GM21825 (cell line): ENCODE data around the gene EFNA5.

Experiments used
- ATAC-seq: cut with Tn5 transposase; IDR thresholded peaks from one replicate; pipeline ENCODE4 v1.9.1; 2021; ENCODE audit warnings: mild to moderate bottlenecking, moderate library complexity; ENCODE audit not compliant: unreplicated experiment

Gene EFNA5

DNA sequence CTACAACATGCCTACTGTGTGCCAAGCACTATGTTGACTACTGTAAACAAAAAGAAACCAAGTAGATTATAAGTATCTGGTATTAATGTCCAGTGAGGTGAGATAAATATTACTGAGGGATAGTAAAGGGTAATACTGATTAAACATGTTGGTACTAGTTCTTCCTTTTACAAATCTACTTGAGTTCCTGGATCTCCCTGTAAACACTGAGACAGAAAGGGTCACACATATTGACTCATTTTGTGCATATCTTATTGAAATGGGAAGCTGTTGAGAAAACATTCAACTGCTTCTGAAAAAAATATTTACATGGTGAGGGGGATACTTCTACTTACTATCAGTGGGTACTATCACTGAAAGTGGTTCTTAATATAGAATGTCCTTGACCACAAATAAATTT lies 24.3 kb downstream of the EFNA5 start:
- no peak for ATAC-seq

DNA sequence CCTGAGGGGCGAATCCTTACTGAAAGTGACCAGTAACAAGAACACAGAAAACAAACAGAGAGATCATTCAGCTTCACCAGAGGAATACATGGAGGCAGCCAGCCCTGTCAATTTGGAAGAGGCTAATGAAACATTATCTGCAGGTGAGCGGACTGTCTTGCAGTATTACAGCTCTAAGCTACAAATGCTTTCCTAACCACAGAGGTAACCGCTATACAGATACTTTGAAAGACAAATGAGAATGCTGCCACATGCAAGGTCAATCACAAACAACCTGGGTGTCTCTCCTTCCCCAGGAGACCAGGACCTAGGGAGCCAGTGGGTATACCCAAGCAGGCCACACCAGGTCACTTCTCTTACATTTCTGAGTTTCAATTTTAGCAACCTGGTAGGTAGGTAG lies 30.2 kb downstream of the EFNA5 start:
- ATAC-seq: no peak

DNA sequence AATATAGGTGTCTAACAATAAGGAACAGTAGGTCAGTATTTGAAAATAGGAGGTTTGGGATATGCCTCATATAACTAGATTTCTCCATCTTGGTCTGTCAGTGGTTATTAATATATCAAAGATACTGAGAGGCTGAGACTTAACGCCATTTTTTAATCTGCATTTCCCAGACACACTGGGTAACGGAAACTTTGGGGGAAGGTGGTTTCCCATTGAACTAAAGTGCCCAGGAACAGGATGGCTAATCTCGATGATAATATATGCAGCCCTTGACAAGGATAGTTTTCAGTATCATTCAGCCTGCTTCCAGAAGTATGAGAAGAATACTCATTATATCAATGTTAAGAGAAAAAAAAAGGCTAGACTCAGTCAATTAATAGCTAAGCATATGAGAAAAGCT lies 30.7 kb downstream of the EFNA5 start:
- no peak for ATAC-seq

DNA sequence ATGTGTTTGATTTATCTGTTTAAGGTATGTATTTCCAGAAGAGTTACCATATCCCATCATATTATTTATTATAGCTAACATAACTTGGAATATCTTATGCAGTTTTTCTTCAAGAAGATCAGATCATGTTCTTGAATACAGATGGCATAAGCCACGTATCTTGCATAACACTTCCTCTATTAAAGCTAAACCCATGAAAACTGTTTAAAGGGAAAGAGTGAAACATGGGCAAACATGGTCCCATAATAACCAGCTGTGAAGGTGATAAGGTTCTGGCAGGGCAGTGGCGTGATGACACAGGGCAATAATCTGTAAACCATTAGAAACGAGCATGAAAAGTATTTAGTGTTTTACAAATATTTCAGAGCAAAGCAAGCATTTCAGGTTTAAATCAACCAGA lies 34.2 kb downstream of the EFNA5 start:
- ATAC-seq: no peak

DNA sequence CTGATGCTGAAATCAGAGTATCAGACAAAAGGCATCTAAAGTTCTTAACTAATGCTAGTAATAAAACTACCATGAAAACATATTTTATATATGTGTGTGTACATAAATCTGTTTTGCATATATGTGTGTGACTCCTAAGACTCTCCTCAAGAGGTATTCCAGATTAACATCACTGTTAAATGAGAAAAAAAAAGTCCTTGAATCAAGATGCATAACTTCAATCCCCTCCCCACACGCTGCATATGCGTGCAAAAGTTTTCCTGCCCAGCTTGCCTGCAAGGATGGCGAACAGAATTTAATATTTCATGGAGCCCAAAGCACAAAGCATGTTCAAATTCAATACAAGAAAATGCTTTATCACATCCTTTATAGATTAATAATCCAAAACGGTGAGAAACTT lies 34.7 kb downstream of the EFNA5 start:
- no peak for ATAC-seq

DNA sequence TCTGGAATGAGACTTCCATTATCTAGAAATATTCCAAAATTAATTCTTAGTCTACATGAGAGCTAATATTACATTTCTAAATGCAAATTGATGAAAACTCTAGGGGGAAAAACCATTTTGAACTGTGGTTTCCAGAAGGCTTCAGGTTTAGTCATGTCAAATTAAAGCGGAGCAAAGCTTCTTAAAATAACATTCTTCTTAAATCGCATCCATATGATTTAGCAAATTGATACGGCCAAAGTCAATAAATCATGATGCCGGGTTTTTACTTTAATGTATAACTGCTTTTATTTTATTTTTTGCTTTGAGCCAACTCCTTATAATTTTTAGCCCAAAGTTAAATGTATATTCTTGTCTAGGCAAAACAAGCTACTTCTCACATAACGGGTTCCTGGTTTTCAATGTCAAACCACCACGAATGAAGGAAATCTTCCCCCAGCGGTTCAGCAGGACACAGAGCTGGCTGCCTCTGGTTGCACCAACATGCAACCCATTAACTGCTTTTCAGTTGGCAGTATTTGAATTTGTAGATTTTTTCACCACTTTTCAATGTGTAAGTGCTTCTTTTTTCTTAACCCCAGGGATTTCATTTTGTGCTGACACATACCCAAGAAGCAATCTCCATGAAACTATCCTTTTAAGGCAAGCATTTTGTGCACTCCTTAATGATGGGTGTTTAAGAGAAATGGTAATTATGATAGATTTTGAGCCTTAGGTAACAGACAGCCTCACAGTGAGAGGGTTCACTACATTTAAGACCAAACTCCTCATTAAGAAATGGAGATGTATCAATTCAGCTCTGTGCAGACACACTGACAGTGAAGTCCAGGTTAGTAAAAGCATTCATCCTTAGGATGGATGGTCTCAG lies 35.5 kb downstream of the EFNA5 start:
- ATAC-seq: no peak

DNA sequence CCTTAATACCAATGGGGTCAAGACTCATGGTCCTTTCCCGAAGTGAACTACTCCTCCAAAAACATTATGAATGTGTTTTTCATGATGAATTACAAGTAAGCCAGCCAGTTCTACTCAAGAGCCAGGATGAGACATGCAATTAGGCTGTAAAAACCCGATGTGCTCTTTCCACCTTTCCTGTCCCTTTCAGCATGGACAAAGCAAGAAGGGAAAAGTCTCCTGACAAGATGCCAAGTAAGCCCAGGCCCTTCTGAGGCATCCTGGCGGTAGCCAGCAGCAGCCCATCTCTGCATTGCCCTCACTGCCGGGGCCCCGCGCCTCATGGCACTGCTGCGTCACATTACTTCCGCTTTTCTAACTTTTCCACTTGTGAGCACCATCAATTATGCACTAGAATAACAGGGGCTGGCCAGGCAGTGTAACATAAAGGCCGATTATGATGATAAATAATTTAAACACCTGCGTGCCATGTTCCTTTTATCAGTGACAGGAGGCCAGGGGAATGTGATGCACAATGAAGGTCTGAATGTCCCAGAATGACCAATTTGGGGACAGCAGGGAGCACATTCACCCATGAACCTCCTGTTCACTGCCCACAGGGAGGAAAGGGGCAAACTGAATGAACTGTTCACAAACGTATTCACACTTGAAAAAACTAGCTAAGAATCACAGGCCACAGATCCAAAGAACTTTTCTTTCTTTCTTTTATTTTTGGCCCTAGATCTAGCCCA lies 37.4 kb downstream of the EFNA5 start:
- ATAC-seq: no peak

DNA sequence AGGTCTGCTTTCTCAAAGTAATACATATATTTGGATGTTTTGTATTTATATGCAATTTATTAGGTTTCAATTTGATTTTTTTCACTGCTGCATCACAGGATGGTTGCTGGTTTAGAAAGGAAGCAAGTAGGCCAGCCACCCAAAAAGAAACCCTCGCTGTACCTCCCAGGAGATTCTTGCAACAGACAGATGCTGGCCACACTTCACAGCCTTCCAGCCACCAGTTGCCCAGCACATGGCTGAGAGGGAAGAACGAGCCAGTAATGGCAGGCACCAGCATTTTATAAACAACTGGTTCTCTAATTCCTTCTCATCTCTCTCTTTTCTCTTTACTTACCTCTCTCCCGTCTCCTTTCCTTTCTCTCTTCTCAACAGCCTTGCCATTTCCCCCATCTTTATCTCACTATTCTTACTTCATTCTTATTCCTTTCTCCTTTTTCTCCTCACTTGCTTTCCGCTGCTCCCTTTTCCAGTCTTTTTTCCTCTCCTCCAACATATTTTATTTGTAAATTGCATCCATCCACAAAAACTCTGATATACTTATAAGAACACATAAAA lies 38.9 kb downstream of the EFNA5 start:
- ATAC-seq: no peak

DNA sequence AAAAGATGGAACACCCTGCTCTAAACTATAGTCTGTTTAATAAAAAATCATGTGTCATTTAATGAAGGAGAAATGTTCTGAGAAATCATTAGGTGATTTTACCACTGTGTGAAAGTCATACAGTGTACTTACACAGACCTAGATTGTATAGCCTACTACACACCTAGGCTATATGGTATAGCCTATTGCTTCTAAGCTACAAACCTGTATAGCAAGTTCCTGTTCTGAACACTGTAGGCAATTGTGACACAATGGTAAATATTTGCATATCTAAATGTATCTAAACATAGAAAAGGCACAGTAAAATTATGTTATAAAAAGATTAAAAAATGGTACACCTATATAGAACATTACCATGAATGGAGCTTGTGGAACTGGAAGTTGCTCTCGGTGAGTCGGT lies 40.6 kb downstream of the EFNA5 start:
- ATAC-seq: no peak

DNA sequence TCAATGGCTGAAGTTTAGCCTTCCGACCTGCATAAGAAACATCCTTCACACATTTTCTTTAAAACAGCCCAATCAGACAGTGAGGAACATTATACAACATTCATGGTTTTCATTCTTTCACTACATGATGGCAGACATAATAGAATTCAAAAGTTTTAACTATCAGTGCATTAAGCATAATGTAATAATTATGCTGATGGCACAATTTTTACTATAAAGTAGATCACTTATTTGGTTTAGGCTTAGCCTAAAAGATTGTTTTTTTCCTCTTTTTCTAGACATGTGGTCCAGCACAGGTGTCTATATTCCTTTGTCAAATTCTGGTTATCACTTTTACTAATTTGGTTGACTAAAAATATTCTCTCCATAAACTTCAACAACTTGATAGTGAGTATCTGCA lies 46.5 kb downstream of the EFNA5 start:
- no peak for ATAC-seq

DNA sequence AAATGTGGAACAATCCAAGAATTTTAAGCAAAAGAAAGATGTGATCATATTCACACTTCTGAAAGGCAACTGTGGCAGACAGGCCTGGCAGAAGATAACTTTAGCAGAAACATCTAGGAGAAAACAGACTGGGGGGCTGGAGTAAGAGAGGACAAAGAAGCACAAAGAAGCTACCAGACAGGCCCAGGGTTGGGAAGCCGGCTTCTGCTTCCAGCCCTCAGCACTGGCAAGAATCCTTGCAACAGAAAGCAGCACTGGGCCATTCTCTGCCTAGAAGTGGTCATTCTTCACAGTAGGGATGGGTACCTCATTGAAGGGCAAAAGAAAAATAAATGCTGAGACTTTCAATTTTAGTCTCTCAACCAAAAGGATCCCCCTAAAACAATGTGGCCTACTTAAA lies 49.6 kb downstream of the EFNA5 start:
- no peak for ATAC-seq

DNA sequence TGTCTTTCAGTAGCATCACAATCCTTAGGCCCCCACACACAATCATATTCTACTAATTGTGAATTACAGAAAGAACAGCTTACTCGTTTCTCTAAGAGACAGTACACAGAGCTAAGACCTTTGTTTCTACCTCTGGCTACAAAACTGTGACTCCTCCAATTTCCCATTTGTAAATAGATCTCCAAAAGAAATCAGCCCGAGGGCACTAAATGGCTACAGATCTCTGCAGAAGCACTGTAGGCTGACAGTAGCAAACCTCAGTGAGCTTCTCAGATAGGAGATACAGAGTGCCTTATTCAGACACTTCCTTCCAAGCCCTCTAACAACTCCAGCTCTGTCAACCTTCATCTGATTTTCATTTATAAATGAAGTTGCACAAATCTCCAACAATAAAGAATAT lies 51.0 kb downstream of the EFNA5 start:
- ATAC-seq: no peak

DNA sequence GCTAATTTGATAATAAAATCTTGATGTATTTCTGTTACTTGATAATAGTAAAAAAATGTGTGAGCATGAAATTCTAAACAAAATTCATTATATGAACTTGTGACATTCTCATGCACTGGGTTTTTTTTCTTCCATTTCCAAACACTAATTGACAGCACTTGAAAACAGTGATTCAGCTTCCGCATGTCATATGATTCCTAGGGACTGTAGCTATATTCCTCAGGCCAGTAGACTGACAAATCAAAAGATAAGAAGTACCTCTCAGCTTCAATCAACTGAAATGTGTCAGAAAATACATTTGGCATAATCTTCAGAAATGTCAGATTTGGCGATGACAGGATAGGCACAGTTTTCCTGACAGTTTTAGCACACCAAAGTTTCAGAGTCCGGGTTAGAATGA lies 52.5 kb downstream of the EFNA5 start:
- no peak for ATAC-seq

DNA sequence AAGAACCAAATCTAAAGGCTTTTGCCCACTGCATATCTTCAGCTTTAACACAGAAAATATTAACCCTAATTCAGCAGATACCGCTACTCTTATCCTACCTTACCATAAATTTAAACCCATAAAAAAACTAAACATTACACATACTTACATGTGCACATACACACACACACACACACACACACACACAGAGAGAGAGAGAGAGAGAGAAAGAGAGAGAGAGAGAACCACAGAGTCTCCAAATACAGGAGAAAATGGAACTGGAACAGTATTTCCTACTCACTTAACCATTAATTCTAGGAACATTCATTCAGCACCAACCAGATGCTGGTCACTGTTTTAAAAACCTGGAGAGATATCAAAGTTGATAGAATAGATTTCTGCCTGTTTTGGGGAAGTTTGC lies 53.7 kb downstream of the EFNA5 start:
- ATAC-seq: no peak

DNA sequence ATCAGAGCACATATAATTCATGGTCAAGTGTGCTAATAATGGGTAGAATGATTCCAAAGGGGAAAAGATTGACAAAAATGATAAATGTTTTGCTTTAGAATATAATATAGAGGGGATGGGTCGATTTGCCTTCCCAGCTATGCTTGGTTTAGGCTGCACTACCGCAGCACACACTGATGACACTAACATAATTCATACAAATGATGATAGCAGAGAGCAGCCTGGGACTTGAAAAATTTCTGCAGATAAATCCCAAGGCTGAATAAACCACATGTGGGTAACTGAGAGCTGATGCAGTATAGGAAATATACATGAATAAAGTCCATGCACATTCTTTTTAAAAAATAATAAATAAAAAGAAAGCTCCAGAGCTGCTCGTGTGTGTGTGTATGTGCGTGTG lies 54.5 kb downstream of the EFNA5 start:
- ATAC-seq: no peak

DNA sequence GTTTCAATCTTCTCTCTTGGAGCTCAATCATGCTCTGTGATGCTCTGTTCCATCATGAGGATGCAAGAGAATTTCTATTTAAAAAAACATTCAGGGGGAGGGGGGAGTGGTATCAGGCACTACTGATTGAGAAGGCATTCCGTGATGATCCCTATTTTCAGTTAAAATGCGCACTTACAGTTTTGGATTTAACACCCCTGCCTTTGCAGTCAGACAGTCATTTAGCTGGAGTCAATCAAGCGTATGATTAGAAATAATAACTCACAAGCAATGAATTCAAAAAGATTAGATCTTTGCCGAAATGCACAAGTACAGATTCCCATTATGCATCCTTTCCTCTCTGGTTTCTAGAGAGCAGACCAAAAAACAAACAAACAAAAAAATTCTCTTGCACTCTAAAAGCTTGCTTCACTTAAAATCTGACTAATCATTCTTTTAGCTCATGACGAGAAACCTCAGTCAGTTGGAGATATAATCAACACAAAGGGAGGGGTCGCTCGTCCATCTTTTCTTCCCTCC lies 55.4 kb downstream of the EFNA5 start:
- ATAC-seq: no peak

DNA sequence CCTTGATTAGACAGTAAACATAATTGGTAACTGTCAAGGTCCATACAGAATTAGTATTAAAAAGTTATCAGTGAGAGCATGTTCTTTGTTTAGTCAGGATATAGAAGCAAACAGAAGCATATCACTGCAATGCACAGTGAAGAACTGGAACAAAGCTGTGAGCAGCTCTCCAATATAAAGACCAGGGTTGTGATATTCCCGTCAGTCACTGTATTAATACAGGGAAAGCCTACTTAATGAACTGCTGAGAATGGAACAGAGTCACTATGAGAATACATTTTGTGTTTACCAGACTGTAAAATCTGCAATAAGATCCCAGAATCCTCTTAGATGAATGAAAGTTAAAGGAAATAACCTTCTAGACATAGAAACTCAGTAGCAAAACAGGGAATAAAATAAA lies 58.2 kb downstream of the EFNA5 start:
- ATAC-seq: no peak

DNA sequence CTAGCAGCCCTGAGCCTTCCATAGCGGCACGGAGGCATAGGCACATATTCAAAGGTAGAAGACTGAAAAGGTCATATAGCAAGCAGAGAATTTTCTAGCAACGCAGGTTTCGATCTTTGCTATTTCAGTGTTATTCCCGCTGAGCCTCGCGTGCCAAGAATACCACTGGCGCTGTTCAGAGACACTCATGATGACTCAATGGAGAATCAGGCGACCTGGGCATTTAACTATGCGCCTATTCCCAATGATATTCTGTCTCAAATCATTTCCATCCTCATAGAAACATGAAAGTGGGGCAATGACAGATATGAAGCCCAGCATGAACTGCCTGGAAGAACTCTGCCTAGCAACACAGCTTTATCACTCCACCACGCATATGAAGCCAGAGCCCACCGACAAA lies 59.9 kb downstream of the EFNA5 start:
- ATAC-seq: no peak

DNA sequence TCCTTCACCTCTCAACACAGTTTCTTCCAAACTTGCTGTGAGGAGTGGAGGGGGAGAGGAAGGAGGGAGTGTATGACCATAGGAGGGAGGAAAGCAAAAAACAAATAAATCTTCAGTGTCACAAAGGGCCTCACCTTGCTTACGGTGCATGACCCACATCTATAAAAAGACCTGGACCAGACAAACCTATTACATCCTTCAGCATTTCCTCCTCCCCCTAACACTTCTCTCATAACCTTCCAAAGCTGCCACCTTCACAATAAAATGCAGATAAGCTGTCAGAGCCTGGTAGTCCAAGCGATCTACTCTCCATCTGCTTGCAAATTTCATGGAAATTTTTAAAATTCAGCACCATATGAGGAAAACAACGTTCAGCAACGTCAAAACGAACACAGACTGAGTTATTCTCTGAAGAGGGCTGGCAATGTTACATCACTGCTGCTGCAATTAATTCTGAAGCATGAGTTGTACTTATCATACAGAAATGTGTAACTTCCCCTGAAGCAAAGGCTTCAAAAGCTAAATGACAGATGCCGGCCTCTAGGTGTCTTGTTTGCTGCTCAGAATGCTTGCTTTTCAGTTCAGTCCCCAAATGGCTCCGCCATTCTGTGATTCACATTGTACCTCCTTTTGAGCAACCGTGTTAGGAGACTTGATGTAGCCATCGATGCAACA lies 62.9 kb downstream of the EFNA5 start:
- ATAC-seq: no peak

DNA sequence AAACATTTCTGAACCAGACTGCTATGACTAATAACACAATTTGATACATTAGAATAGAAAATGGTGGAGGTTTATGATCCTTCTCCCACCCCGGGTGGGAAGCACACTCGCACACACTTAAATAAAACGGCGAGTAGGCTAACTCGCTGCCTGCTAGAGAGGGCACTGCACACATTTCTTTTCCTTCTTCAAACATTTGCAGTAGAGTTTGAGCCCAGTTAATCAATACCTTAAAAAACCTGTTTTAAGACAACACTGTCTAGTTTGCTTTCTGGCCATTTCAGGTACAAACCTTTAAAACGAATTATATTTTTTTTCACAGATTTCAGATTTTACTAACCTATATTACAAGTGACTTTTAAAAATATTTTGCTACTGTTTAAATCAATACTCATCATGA lies 63.5 kb downstream of the EFNA5 start:
- ATAC-seq: no peak

DNA sequence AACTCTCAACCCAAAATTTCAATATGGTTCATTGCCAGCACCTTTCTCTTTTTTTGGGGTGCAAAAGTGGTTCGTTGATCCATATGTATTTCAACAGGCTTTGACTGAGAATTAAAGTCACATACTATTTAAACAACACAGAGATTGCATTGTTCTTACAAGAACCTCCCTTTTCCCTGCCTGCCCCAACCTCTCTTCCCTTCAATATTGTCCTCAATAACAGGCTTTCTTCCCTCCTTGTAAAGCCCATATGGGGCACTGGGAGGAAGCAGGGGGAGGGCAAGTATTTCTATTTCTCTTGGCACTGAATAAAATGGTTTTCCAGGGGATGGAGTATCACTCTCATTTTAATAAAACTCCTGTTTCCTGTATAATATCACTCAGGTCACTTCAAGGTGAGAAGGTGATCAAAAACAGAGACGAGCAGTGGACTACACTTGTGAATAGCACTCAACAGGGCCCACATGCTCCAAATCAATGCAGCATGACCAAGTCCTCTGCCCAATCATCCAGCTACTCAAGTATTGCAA lies 65.1 kb downstream of the EFNA5 start:
- no peak for ATAC-seq
